Measurements from ENCODE around the gene CYP2E1. TPM values are rescaled to one million over a fixed set of nuclear protein-coding genes. Genes with fewer than 3 reads are reported as not detected.

Gene CYP2E1
- total and polyA plus RNA-seq, 8 donors, result 4.6 to 10.1 (median 7.5) TPM

GRCh38 chr10:133520193-133520738, 6.9 kb upstream of the CYP2E1 start:
- intact Hi-C loops (cut with DNase I), result no loop called here
- TF ChIP-seq CTCF (IDR thresholded peaks at IDR 0.05), result peak; percentile 89 to 99 (median 94)
- Histone ChIP-seq H3K4me3 (peak overlapping the region; percentile 7 to 43 (median 30)), H3K27me3 (no peaks in the 10 kb centered on the region), H3K4me1 (peaks cover 0 to 17% (median 8%) of the 10 kb centered on the region in 3 donors), H3K9me3 (no peaks in the 10 kb centered on the region), H3K36me3 (no peaks in the 10 kb centered on the region), H3K27ac (peak overlapping the region; percentile 30 to 75 (median 39))
- FAIRE-seq, result no peak
- peak; percentile 79 to 100 (median 89) for DNase-seq
- peak; percentile 98 to 100 (median 99) for ATAC-seq
- 1 to 2% methylated on average over 33 of the region's 33 CpGs for WGBS, 2 donors

- intact Hi-C loops (cut with DNase I), result no loop called here
- 93 to 95% methylated on average over 9 of the region's 9 CpGs for WGBS, 2 donors
- H3K27me3 ChIP-seq, result no peaks in the 10 kb centered on the region
- H3K9me3 ChIP-seq, result no peaks in the 10 kb centered on the region
- ATAC-seq (no peak), FAIRE-seq (no peak), DNase-seq (no peak)
- no peaks in the 10 kb centered on the region for H3K36me3 ChIP-seq
- TF ChIP-seq CTCF (IDR thresholded peaks at IDR 0.05), result no peak
- no peak overlapping the region for H3K4me3 ChIP-seq
- H3K27ac ChIP-seq, result no peak overlapping the region
- peaks cover 6 to 13% (median 8%) of the 10 kb centered on the region in 3 donors for H3K4me1 ChIP-seq
These were observed 3.4 kb upstream of the CYP2E1 start for GRCh38 chr10:133523631-133524203.

GRCh38 chr10:133525444-133525843, 1.7 kb upstream of the CYP2E1 start:
- Histone ChIP-seq H3K4me1 (peaks cover 4 to 6% (median 5%) of the 10 kb centered on the region in 3 donors), H3K9me3 (no peaks in the 10 kb centered on the region), H3K27me3 (no peaks in the 10 kb centered on the region), H3K36me3 (no peaks in the 10 kb centered on the region), H3K27ac (no peak overlapping the region), H3K4me3 (no peak overlapping the region)
- intact Hi-C loops (cut with DNase I), result no loop called here
- WGBS, 2 donors, result 83 to 85% methylated on average over 7 of the region's 7 CpGs
- DNase-seq (no peak), ATAC-seq (no peak), FAIRE-seq (no peak)
- TF ChIP-seq CTCF (IDR thresholded peaks at IDR 0.05), result no peak

- H3K9me3 ChIP-seq, result no peaks in the 10 kb centered on the region
- intact Hi-C loops (cut with DNase I), result no loop called here
- no peak for TF ChIP-seq CTCF (IDR thresholded peaks at IDR 0.05)
- peak overlapping the region in 2 of 4 donors; percentile 21 to 46 for H3K27ac ChIP-seq
- H3K4me3 ChIP-seq, result peak overlapping the region; percentile 27 to 57 (median 34)
- peak; percentile 32 to 87 (median 52) for DNase-seq
- peaks cover 0 to 6% (median 0%) of the 10 kb centered on the region in 3 donors for H3K4me1 ChIP-seq
- no peak for FAIRE-seq
- ATAC-seq, result peak; percentile 62 to 83 (median 66)
- WGBS, 2 donors, result 3 to 6% methylated on average over 51 of the region's 51 CpGs
- no peaks in the 10 kb centered on the region for H3K36me3 ChIP-seq
- no peaks in the 10 kb centered on the region for H3K27me3 ChIP-seq
These were observed 658 bp downstream of the CYP2E1 start for GRCh38 chr10:133527771-133528271.

Measured in pancreas (tissue), 10 donors.